ENCODE measurements around the gene LMF1.

DNA sequence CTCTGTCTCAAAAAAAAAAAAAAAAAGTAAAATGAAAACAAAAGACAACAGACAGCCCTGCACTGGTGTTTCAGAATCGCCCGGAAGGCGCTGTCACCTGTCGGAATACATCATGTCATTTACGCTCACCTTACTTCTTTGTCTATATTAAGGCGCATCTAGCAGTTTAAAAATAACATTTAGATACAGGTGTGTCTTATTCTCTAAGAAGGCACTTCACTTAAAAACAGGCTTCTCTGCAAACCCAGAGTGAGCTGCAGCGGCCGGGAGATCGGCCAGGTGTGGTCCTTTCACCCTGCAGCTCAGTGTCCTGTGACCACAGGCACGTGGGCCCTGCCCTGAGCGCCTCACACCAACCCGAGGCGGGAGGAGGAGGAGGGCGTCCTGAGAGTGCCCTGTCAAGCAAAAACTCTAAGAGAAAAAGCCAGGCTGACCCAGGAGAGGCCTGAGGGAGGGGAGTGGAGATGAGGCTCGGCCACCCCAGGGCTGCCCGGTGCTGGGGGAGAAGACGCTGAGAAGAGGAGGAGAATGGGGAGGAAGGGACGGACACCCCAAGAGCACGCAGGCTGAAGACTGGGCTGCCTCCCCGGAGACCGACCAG, 3.3 kb upstream of the LMF1 start:
- TF ChIP-seq CHD1 (IDR thresholded peaks at IDR 0.05; ENCODE audit: low read depth, low read length) = no peak
- TF ChIP-seq, protein P1, sequence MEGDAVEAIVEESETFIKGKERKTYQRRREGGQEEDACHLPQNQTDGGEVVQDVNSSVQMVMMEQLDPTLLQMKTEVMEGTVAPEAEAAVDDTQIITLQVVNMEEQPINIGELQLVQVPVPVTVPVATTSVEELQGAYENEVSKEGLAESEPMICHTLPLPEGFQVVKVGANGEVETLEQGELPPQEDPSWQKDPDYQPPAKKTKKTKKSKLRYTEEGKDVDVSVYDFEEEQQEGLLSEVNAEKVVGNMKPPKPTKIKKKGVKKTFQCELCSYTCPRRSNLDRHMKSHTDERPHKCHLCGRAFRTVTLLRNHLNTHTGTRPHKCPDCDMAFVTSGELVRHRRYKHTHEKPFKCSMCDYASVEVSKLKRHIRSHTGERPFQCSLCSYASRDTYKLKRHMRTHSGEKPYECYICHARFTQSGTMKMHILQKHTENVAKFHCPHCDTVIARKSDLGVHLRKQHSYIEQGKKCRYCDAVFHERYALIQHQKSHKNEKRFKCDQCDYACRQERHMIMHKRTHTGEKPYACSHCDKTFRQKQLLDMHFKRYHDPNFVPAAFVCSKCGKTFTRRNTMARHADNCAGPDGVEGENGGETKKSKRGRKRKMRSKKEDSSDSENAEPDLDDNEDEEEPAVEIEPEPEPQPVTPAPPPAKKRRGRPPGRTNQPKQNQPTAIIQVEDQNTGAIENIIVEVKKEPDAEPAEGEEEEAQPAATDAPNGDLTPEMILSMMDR (conservative IDR thresholded peaks at IDR 0.05; ENCODE audit: low read depth, low read length) = no peak
- no peak for TF ChIP-seq POLR2A (IDR thresholded peaks at IDR 0.05; ENCODE audit: low read depth, low read length)
- TF ChIP-seq RAD21 (IDR thresholded peaks at IDR 0.05; ENCODE audit: low read length) = no peak
- no peak for TF ChIP-seq CEBPB (IDR thresholded peaks at IDR 0.05; ENCODE audit: low read depth, low read length)
- TF ChIP-seq MAFK (IDR thresholded peaks at IDR 0.05; ENCODE audit: low read depth, low read length) = no peak
- TF ChIP-seq, protein P2, sequence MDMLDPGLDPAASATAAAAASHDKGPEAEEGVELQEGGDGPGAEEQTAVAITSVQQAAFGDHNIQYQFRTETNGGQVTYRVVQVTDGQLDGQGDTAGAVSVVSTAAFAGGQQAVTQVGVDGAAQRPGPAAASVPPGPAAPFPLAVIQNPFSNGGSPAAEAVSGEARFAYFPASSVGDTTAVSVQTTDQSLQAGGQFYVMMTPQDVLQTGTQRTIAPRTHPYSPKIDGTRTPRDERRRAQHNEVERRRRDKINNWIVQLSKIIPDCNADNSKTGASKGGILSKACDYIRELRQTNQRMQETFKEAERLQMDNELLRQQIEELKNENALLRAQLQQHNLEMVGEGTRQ (IDR thresholded peaks at IDR 0.05; ENCODE audit: low read depth, low read length) = no peak
- TF ChIP-seq MXI1 (IDR thresholded peaks at IDR 0.05; ENCODE audit: borderline replicate concordance, low read depth, low read length) = no peak
- TF ChIP-seq RFX5 (IDR thresholded peaks at IDR 0.05; ENCODE audit: low read depth, low read length) = no peak
- no peak for TF ChIP-seq SMC3 (IDR thresholded peaks at IDR 0.05; ENCODE audit: low read depth, low read length)
- no peak for TF ChIP-seq FOS (IDR thresholded peaks at IDR 0.05; ENCODE audit: low read depth, low read length)
- no peak for TF ChIP-seq MAZ (IDR thresholded peaks at IDR 0.05; ENCODE audit: borderline replicate concordance, low read depth, low read length)
- TF ChIP-seq NFE2L2 (IDR thresholded peaks at IDR 0.05; ENCODE audit: low read depth, low read length) = no peak
